Transverse colon (tissue), 4 donors: Measurements from ENCODE around the gene CCL16. TPM values are rescaled to one million over a fixed set of nuclear protein-coding genes. Genes with fewer than 3 reads are reported as not detected.
"Not testable (repeated sequence)": the region's sequence is repeated elsewhere in the genome, so short reads cannot be mapped to it uniquely, and the experiment has no call there.

Experiments used
- DNase-seq: peaks from one replicate; pipeline ENCODE4 v3.0.0-alpha.2; 2019
- H3K27ac ChIP-seq, 4 donors: fragments of 200-600 bp; sonication (generic); 2 replicates each; pipeline ENCODE4 v1.5.1; 2016 to 2018; ENCODE audit warnings: inconsistent platforms in 4 of 4
- H3K27me3 ChIP-seq: fragments of 200-600 bp; sonication (generic); 2 replicates; pipeline ENCODE4 v1.5.1; 2017; ENCODE audit warnings: inconsistent platforms
- H3K36me3 ChIP-seq, 4 donors: fragments of 200-600 bp; sonication (generic); 2 replicates each; pipeline ENCODE4 v1.5.1; 2017 to 2019; ENCODE audit warnings: inconsistent platforms in 4 of 4
- H3K4me1 ChIP-seq, 4 donors: fragments of 200-600 bp; sonication (generic); 2 replicates each; pipeline ENCODE4 v1.5.1; 2017 to 2020; ENCODE audit warnings: inconsistent platforms in 4 of 4
- H3K4me3 ChIP-seq, 4 donors: fragments of 200-600 bp; sonication (generic); 1 replicate in 1 of 4; 2 replicates in 3 of 4; pipeline versions ENCODE4 v1.5.1 to v1.6.1; 2017 to 2019; ENCODE audit warnings: inconsistent platforms in 4 of 4
- H3K9me3 ChIP-seq, 2 donors: fragments of 200-600 bp; sonication (generic); 2 replicates each; pipeline ENCODE4 v1.5.1; 2017 to 2019; ENCODE audit warnings: inconsistent platforms in 2 of 2
- EP300 ChIP-seq: sonication (generic); formaldehyde crosslinking; IDR thresholded peaks from one replicate; pipeline ENCODE4 v1.6.1; 2017; ENCODE audit warnings: antibody characterized with exemption, low read depth
- POLR2A ChIP-seq: fragments of 450-650 bp; IDR thresholded peaks from one replicate; pipeline ENCODE4 v1.6.1; 2016; ENCODE audit warnings: antibody characterized with exemption, mild to moderate bottlenecking, moderate library complexity
- POLR2AphosphoS5 ChIP-seq, 3 donors: sonication (generic); formaldehyde crosslinking; IDR thresholded peaks; one replicate each; pipeline ENCODE4 v1.6.1; 2016; ENCODE audit warnings: antibody characterized with exemption in 3 of 3
- WGBS, 2 donors: methylation state at CpG; one replicate each; pipeline ENCODE4 v1.1.5; 2018; ENCODE audit warnings: low coverage in 1 of 2; 5-methylcytosine and 5-hydroxymethylcytosine counted together
- in situ Hi-C, 4 donors: fragments of 200-750 bp; cut with MboI; loops; one replicate each; pipeline versions ENCODE4 v1.15.0 to v1.15.1; 2017; ENCODE audit warnings: low sequenced_read_pairs in 3 of 4, low pct_ligation_motif_present in 1 of 4, low pct_unique_long_range_greater_than_20kb in 1 of 4
- intact Hi-C: fragments of 100-400 bp; cut with DNase I; formaldehyde crosslinking; loops from one replicate; pipeline ENCODE4 v1.15.1; 2023; ENCODE audit warnings: low total_unique reads
- total RNA-seq, 4 donors: library from RNA; depleted of rRNA; stranded (reverse); fragments of >200 nt; gene quantifications; one replicate each; pipeline ENCODE4 v1.1.0, GENCODE V29; 2016
- TF ChIP-seq, protein P1 (sequence below), 5 experiments: fragments of 200-600 bp in 3 of 5; fragments of 450-650 bp in 2 of 5; sonication (generic) in 3 of 5; IDR thresholded peaks; 1 replicate in 2 of 5; 2 replicates in 3 of 5; pipeline ENCODE4 v1.5.1; 2016 to 2017; ENCODE audit warnings: antibody characterized with exemption in 5 of 5, inconsistent platforms in 3 of 5, mild to moderate bottlenecking in 2 of 5, moderate library complexity in 1 of 5

Gene CCL16
- total RNA-seq, 4 donors from 2014 or later = not detected

GRCh38 chr17:36019423-36019822 lies 38.1 kb upstream of the CCL16 start:
- Histone ChIP-seq H3K4me1 (no peaks in the 10 kb centered on the region), H3K27me3 (no peaks in the 10 kb centered on the region), H3K36me3 (no peaks in the 10 kb centered on the region), H3K4me3 (no peak overlapping the region), H3K27ac (no peak overlapping the region), H3K9me3 (no peaks in the 10 kb centered on the region)
- 88 to 89% methylated on average over 2 of the region's 2 CpGs for WGBS, 2 donors
- TF ChIP-seq EP300 (no peak), POLR2A (no peak), POLR2AphosphoS5 (IDR thresholded peaks at IDR 0.05) (no peak)
- TF ChIP-seq, protein P1, sequence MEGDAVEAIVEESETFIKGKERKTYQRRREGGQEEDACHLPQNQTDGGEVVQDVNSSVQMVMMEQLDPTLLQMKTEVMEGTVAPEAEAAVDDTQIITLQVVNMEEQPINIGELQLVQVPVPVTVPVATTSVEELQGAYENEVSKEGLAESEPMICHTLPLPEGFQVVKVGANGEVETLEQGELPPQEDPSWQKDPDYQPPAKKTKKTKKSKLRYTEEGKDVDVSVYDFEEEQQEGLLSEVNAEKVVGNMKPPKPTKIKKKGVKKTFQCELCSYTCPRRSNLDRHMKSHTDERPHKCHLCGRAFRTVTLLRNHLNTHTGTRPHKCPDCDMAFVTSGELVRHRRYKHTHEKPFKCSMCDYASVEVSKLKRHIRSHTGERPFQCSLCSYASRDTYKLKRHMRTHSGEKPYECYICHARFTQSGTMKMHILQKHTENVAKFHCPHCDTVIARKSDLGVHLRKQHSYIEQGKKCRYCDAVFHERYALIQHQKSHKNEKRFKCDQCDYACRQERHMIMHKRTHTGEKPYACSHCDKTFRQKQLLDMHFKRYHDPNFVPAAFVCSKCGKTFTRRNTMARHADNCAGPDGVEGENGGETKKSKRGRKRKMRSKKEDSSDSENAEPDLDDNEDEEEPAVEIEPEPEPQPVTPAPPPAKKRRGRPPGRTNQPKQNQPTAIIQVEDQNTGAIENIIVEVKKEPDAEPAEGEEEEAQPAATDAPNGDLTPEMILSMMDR (IDR thresholded peaks at IDR 0.05) = no peak
- intact Hi-C loops (no loop called here), in situ Hi-C loops (no loop called here)
- no peak for DNase-seq

DNA sequence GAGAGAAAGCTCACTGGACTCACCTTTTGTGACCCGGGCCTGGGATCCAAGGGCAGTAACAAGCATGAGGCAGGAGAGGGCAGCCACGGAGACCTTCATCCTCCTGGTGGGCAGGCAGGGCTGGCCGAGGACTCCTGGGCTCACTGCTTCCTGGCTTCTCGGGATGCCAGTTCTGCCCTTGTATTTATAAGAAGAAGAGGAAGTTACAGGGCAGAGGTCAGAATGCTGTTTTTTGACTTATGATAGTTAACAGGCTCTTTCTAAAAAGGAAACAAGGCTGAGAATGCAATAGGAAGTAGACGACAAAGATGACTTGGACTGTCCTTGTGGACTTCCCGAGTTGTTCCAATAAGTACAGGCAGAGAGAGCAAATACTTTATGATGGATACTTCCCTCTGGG lies 36.5 kb upstream of the CCL16 start, which contains the start of gene CCL23:
Gene CCL23, minus strand, starts transcription at position 174 of the 400 bp plus-strand sequence. Its CDS starts 75 bp downstream, at position 99.
- in situ Hi-C loops (no loop called here), intact Hi-C loops (no loop called here)
- H3K36me3 ChIP-seq = no peaks in the 10 kb centered on the region
- H3K27me3 ChIP-seq = no peaks in the 10 kb centered on the region
- no peaks in the 10 kb centered on the region for H3K9me3 ChIP-seq
- H3K4me3 ChIP-seq = no peak within 1 kb of the TSS
- 47 to 52% methylated on average over 3 to 6 of the region's 6 CpGs for WGBS, 2 donors
- H3K27ac ChIP-seq = no peak within 1 kb of the TSS
- TF ChIP-seq POLR2A (no peak), EP300 (no peak), POLR2AphosphoS5 (IDR thresholded peaks at IDR 0.05) (no peak)
- TF ChIP-seq, protein P1 (IDR thresholded peaks at IDR 0.05) = no peak
- H3K4me1 ChIP-seq = no peaks in the 10 kb centered on the region
- DNase-seq = no peak

DNA sequence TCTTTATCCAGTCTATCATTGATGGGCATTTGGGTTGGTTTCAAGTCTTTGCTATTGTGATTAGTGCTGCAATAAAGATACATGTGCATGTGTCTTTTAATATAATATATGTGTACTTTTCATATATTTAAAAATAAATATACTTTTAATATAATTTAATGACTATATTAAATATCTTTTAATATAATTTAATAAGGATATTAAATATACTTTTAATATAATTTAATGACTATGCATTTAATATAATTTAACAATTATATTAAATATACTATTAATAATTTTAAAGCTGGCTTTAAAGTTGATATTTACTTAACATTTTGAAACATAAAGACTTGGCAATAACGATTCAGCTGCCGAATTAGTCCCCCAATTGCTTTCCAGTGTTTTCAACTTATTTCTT lies 35.3 kb upstream of the CCL16 start:
- Histone ChIP-seq H3K27me3 (no peaks in the 10 kb centered on the region), H3K27ac (no peak overlapping the region), H3K9me3 (no peaks in the 10 kb centered on the region), H3K4me1 (no peaks in the 10 kb centered on the region), H3K36me3 (no peaks in the 10 kb centered on the region), H3K4me3 (no peak overlapping the region)
- DNase-seq = no peak
- in situ Hi-C loops (no loop called here), intact Hi-C loops (no loop called here)
- TF ChIP-seq POLR2A (no peak), EP300 (no peak), POLR2AphosphoS5 (IDR thresholded peaks at IDR 0.05) (no peak)
- TF ChIP-seq, protein P1 (IDR thresholded peaks at IDR 0.05) = no peak
- WGBS, 2 donors = 91 to 94% methylated on average over 2 of the region's 2 CpGs

GRCh38 chr17:36015895-36016294 lies 34.6 kb upstream of the CCL16 start:
- WGBS, 2 donors = 85 to 96% methylated on average over 4 of the region's 4 CpGs
- H3K27ac ChIP-seq, H3K36me3 ChIP-seq, DNase-seq, H3K27me3 ChIP-seq, in situ Hi-C loops, H3K4me1 ChIP-seq, H3K4me3 ChIP-seq, H3K9me3 ChIP-seq, intact Hi-C loops: not testable (repeated sequence)

GRCh38 chr17:36014946-36015345 lies 33.6 kb upstream of the CCL16 start:
- intact Hi-C loops = no loop called here
- 73 to 75% methylated on average over 5 of the region's 5 CpGs for WGBS, 2 donors

More at GRCh38 chr17:36014946-36015345, 33.6 kb upstream of the CCL16 start:
- H3K9me3 ChIP-seq = no peaks in the 10 kb centered on the region
- no peaks in the 10 kb centered on the region for H3K4me1 ChIP-seq
- no peaks in the 10 kb centered on the region for H3K27me3 ChIP-seq
- in situ Hi-C loops = no loop called here
- TF ChIP-seq EP300 (no peak), POLR2AphosphoS5 (IDR thresholded peaks at IDR 0.05) (no peak), POLR2A (no peak)
- TF ChIP-seq, protein P1 (IDR thresholded peaks at IDR 0.05) = no peak
- DNase-seq = no peak
- no peak overlapping the region for H3K27ac ChIP-seq
- H3K36me3 ChIP-seq = no peaks in the 10 kb centered on the region
- H3K4me3 ChIP-seq = no peak overlapping the region
